Keratinocyte (primary cell): ENCODE data around the gene LRP11.

Experiments
- EZH2 ChIP-seq: IDR thresholded peaks from one replicate; pipeline ENCODE4 v1.6.1; 2012; ENCODE audit warnings: inconsistent platforms, mild to moderate bottlenecking, low read length, moderate library complexity
- TF ChIP-seq, protein P1 (sequence below), 3 experiments: IDR thresholded peaks in 1 of 3; conservative IDR thresholded peaks in 1 of 3; optimal IDR thresholded peaks in 1 of 3; 2 replicates in 2 of 3; 3 replicates in 1 of 3; pipeline versions ENCODE3 to v1.5.1; 2011; ENCODE audit warnings: low read length in 3 of 3, mild to moderate bottlenecking in 3 of 3, moderate library complexity in 2 of 3, control low read depth in 1 of 3, inconsistent platforms in 1 of 3; ENCODE audit not compliant: insufficient read depth in 2 of 3; ENCODE audit errors: extremely low read depth in 1 of 3

DNA sequence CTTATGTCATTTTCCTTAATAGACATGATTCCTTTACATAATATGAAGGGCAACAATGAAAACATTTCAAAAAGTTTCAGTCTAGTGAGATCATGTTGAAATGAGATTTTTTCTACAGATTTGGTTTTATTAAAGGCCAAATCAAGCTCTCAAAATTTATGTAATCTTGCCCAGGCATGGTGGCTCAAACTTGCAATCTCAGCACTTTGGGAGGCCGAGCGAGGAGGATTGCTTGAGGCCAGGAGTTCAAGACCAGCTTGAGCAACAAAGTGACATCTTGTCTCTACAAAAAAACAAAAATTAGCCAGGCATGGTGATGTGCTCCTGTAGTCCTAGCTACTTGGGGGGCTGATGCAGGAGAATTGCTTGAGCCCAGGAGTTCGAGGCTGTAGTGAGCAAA is 50.8 kb downstream of the LRP11 start:
- TF ChIP-seq, protein P1, sequence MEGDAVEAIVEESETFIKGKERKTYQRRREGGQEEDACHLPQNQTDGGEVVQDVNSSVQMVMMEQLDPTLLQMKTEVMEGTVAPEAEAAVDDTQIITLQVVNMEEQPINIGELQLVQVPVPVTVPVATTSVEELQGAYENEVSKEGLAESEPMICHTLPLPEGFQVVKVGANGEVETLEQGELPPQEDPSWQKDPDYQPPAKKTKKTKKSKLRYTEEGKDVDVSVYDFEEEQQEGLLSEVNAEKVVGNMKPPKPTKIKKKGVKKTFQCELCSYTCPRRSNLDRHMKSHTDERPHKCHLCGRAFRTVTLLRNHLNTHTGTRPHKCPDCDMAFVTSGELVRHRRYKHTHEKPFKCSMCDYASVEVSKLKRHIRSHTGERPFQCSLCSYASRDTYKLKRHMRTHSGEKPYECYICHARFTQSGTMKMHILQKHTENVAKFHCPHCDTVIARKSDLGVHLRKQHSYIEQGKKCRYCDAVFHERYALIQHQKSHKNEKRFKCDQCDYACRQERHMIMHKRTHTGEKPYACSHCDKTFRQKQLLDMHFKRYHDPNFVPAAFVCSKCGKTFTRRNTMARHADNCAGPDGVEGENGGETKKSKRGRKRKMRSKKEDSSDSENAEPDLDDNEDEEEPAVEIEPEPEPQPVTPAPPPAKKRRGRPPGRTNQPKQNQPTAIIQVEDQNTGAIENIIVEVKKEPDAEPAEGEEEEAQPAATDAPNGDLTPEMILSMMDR (optimal IDR thresholded peaks at IDR 0.05 in 1 of 3, IDR thresholded peaks at IDR 0.05 in 1 of 3, conservative IDR thresholded peaks at IDR 0.05 in 1 of 3; ENCODE audit: extremely low read depth in 1 of 3, insufficient read depth in 2 of 3, low read length in 3 of 3) = no peak
- no peak for TF ChIP-seq EZH2
